H1 (cell line): ENCODE data around the gene ABCA13. TPM values are rescaled to one million over a fixed set of nuclear protein-coding genes. Genes with fewer than 3 reads are reported as not detected.

ENCODE experiments used
- CTCF ChIA-PET: fragments of 300-600 bp; sonication (Branson Sonifier 250); formaldehyde crosslinking; loops from one replicate; lab custom pipeline; 2021; ENCODE audit not compliant: partially characterized antibody; lab: Charles Lee
- POLR2A ChIA-PET: fragments of 300-600 bp; sonication (Branson Sonifier 250); formaldehyde crosslinking; loops from one replicate; lab custom pipeline; 2021; ENCODE audit warnings: inconsistent platforms; ENCODE audit not compliant: partially characterized antibody; lab: Charles Lee
- DNase-seq, 2 experiments: peaks; one replicate each; pipeline versions ENCODE4 v3.0.0 to v3.0.0-alpha.2; 2010 to 2022; ENCODE audit warnings: low spot score in 2 of 2, low read depth in 1 of 2, mixed read lengths in 1 of 2
- FAIRE-seq: peaks from 2 replicates; lab custom pipeline; 2011; peaks lifted over from hg19 to GRCh38; lab: Jason Lieb, UNC
- H2AFZ ChIP-seq: 2 replicates; pipeline ENCODE4 v1.8.1; 2012; ENCODE audit warnings: low read length, inconsistent platforms
- H2AK5ac ChIP-seq: 2 replicates; pipeline ENCODE4 v1.6.1; 2013; ENCODE audit warnings: low read depth, low read length
- H2BK120ac ChIP-seq: replicated peaks from 2 replicates; pipeline ENCODE3; 2013; ENCODE audit warnings: low read depth, low read length, inconsistent platforms
- H2BK12ac ChIP-seq: 2 replicates; pipeline ENCODE4 v1.6.1; 2013; ENCODE audit warnings: low read depth, low read length
- H2BK15ac ChIP-seq: 2 replicates; pipeline ENCODE4 v1.6.1; 2013; ENCODE audit warnings: low read length
- H2BK20ac ChIP-seq: 2 replicates; pipeline ENCODE4 v1.6.1; 2013; ENCODE audit warnings: low read length
- H2BK5ac ChIP-seq: 2 replicates; pipeline ENCODE4 v1.6.1; 2013; ENCODE audit warnings: low read depth, low read length
- H3K14ac ChIP-seq: 2 replicates; pipeline ENCODE4 v1.6.1; 2013; ENCODE audit warnings: inconsistent platforms; ENCODE audit not compliant: insufficient read length
- H3K18ac ChIP-seq: 2 replicates; pipeline ENCODE4 v1.6.1; 2013; ENCODE audit warnings: low read length; ENCODE audit errors: extremely low read depth
- H3K23ac ChIP-seq: 2 replicates; pipeline ENCODE4 v1.6.1; 2013; ENCODE audit warnings: inconsistent platforms; ENCODE audit not compliant: insufficient read length
- H3K23me2 ChIP-seq: 2 replicates; pipeline ENCODE4 v1.6.1; 2013; ENCODE audit warnings: low read depth, low read length
- H3K27ac ChIP-seq: 2 replicates; pipeline ENCODE4 v1.6.1; 2011; ENCODE audit warnings: low read depth, low read length, inconsistent platforms
- H3K27me3 ChIP-seq, 4 experiments: replicated peaks in 1 of 4; 1 replicate in 1 of 4; 2 replicates in 3 of 4; pipeline versions ENCODE4 v1.6.1 to v1.8.1; 2011 to 2013; ENCODE audit warnings: low read length in 3 of 4, mild to moderate bottlenecking in 3 of 4, inconsistent platforms in 2 of 4, mixed read lengths in 2 of 4, moderate library complexity in 1 of 4; ENCODE audit not compliant: control insufficient read depth in 3 of 4, insufficient read depth in 3 of 4; ENCODE audit errors: extremely low read depth in 1 of 4
- H3K36me3 ChIP-seq, 4 experiments: 2 replicates each; pipeline versions ENCODE4 v1.6.1 to v1.8.1; 2011 to 2013; ENCODE audit warnings: mild to moderate bottlenecking in 4 of 4, low read length in 3 of 4, moderate library complexity in 2 of 4, control low read depth in 1 of 4, inconsistent platforms in 1 of 4; ENCODE audit not compliant: insufficient read depth in 4 of 4, control insufficient read depth in 2 of 4
- H3K4ac ChIP-seq: replicated peaks from 2 replicates; pipeline ENCODE3; 2013; ENCODE audit warnings: low read length, low read depth, mixed read lengths, inconsistent platforms; ENCODE audit not compliant: insufficient read length
- H3K4me1 ChIP-seq, 4 experiments: replicated peaks in 1 of 4; 1 replicate in 1 of 4; 2 replicates in 3 of 4; pipeline versions ENCODE4 v1.6.1 to v1.8.1; 2011 to 2013; ENCODE audit warnings: low read length in 3 of 4, inconsistent platforms in 2 of 4, mixed read lengths in 1 of 4; ENCODE audit not compliant: insufficient read depth in 4 of 4, control insufficient read depth in 3 of 4
- H3K4me2 ChIP-seq, 2 experiments: 2 replicates each; pipeline versions ENCODE4 v1.6.1 to v1.8.1; 2011 to 2013; ENCODE audit warnings: low read depth in 2 of 2, low read length in 2 of 2, control low read depth in 1 of 2, inconsistent platforms in 1 of 2, mild to moderate bottlenecking in 1 of 2; ENCODE audit not compliant: insufficient read depth in 1 of 2
- H3K4me3 ChIP-seq, 4 experiments: fragments of 200-600, 300-600 bp in 1 of 4; sonication (generic), shearing (Covaris generic), sonication (Bioruptor Twin) in 1 of 4; 2 replicates each; pipeline versions ENCODE4 v1.5.1 to v1.8.1; 2011 to 2016; ENCODE audit warnings: low read length in 4 of 4, low read depth in 3 of 4, control low read depth in 2 of 4, inconsistent platforms in 2 of 4, mild to moderate bottlenecking in 2 of 4, mixed read lengths in 1 of 4, moderate library complexity in 1 of 4; ENCODE audit not compliant: insufficient read depth in 2 of 4; ENCODE audit errors: extremely low read depth in 1 of 4
- H3K56ac ChIP-seq: replicated peaks from 2 replicates; pipeline ENCODE3; 2013; ENCODE audit warnings: low read depth, mild to moderate bottlenecking, mixed read lengths, low read length, inconsistent platforms; ENCODE audit not compliant: insufficient read length
- H3K79me1 ChIP-seq: 2 replicates; pipeline ENCODE4 v1.6.1; 2013; ENCODE audit warnings: low read depth, low read length, control low read depth
- H3K79me2 ChIP-seq, 2 experiments: 2 replicates each; pipeline versions ENCODE4 v1.6.1 to v1.8.1; 2012 to 2013; ENCODE audit warnings: low read length in 2 of 2, mild to moderate bottlenecking in 2 of 2, inconsistent platforms in 1 of 2; ENCODE audit not compliant: insufficient read depth in 2 of 2, control insufficient read depth in 1 of 2
- H3K9ac ChIP-seq, 4 experiments: replicated peaks in 1 of 4; 1 replicate in 1 of 4; 2 replicates in 3 of 4; pipeline versions ENCODE4 v1.6.1 to v1.8.1; 2011 to 2013; ENCODE audit warnings: low read depth in 3 of 4, low read length in 3 of 4, control low read depth in 2 of 4, mild to moderate bottlenecking in 2 of 4, moderate library complexity in 2 of 4, inconsistent platforms in 1 of 4; ENCODE audit errors: extremely low read depth in 1 of 4
- H3K9me3 ChIP-seq, 2 experiments: 2 replicates each; pipeline versions ENCODE4 v1.6.1 to v1.8.1; 2012 to 2013; ENCODE audit warnings: mild to moderate bottlenecking in 2 of 2, moderate library complexity in 2 of 2, control low read depth in 1 of 2, inconsistent platforms in 1 of 2, low read depth in 1 of 2, low read length in 1 of 2, mixed read lengths in 1 of 2; ENCODE audit not compliant: insufficient read depth in 2 of 2
- H4K20me1 ChIP-seq, 2 experiments: replicated peaks in 1 of 2; 2 replicates each; pipeline versions ENCODE3 to v1.8.1; 2011 to 2013; ENCODE audit warnings: inconsistent platforms in 2 of 2, low read length in 2 of 2, mild to moderate bottlenecking in 1 of 2; ENCODE audit not compliant: insufficient read depth in 2 of 2, control insufficient read depth in 1 of 2
- H4K5ac ChIP-seq: 2 replicates; pipeline ENCODE4 v1.6.1; 2013; ENCODE audit warnings: low read length, low read depth, mixed read lengths, inconsistent platforms; ENCODE audit not compliant: insufficient read length
- H4K8ac ChIP-seq: 2 replicates; pipeline ENCODE4 v1.8.0; 2013; ENCODE audit warnings: mild to moderate bottlenecking, moderate library complexity, low read length, inconsistent platforms; ENCODE audit not compliant: insufficient read depth; ENCODE audit errors: extremely low read depth
- H4K91ac ChIP-seq: replicated peaks from 2 replicates; pipeline ENCODE3; 2013; ENCODE audit warnings: low read length, mixed read lengths, inconsistent platforms; ENCODE audit not compliant: insufficient read length
- ASH2L ChIP-seq: fragments of 200-600, 300-600 bp; sonication (generic); IDR thresholded peaks from one replicate; pipeline ENCODE4 v1.7.1; 2017; ENCODE audit warnings: low read length
- ATF2 ChIP-seq: IDR thresholded peaks from 2 replicates; pipeline ENCODE4 v1.6.1; 2012; ENCODE audit warnings: low read length, inconsistent platforms
- RAD21 ChIP-seq, 2 experiments: IDR thresholded peaks in 1 of 2; conservative IDR thresholded peaks in 1 of 2; 2 replicates each; pipeline ENCODE4 v1.6.1; 2011; ENCODE audit warnings: low read depth in 2 of 2, low read length in 2 of 2, improper control_type of control experiment in 1 of 2, inconsistent platforms in 1 of 2, mild to moderate bottlenecking in 1 of 2, moderate library complexity in 1 of 2
- RFX5 ChIP-seq: IDR thresholded peaks from 2 replicates; pipeline ENCODE4 v1.6.1; 2011; ENCODE audit warnings: low read depth, low read length, improper control_type of control experiment, borderline replicate concordance
- TAF1 ChIP-seq: IDR thresholded peaks from 2 replicates; pipeline ENCODE4 v1.6.1; 2011; ENCODE audit warnings: mild to moderate bottlenecking, low read depth, low read length
- USF2 ChIP-seq: IDR thresholded peaks from 2 replicates; pipeline ENCODE4 v1.6.1; 2011; ENCODE audit warnings: low read length, improper control_type of control experiment
- WGBS, 2 experiments: shearing (Covaris generic) in 1 of 2; methylation state at CpG; one replicate each; pipeline versions ENCODE4 v1.1.6 to v1.1.7; 2013 to 2015; ENCODE audit warnings: low lambda C conversion rate in 2 of 2, mixed read lengths in 2 of 2, inconsistent platforms in 1 of 2, low coverage in 1 of 2, missing lambda C conversion rate in 1 of 2; ENCODE audit not compliant: insufficient replicate concordance in 2 of 2, insufficient coverage in 1 of 2, insufficient read length in 1 of 2; ENCODE audit errors: extremely low coverage in 1 of 2, missing lambda C conversion rate in 1 of 2; 5-methylcytosine and 5-hydroxymethylcytosine counted together
- polyA plus RNA-seq, 7 experiments: library from polyadenylated mRNA; depleted of rRNA in 3 of 7; stranded (reverse) in 5 of 7; unstranded in 2 of 7; fragments of >200 nt in 5 of 7; fragments of 200-250 nt in 2 of 7; gene quantifications; 1 replicate in 5 of 7; 2 replicates in 1 of 7; 4 replicates in 1 of 7; pipeline versions ENCODE4 v1.2.1 to v1.2.3, GENCODE V29; 2011 to 2013; ENCODE audit warnings: missing spikeins in 2 of 7, mixed read lengths in 2 of 7
- total RNA-seq: library from RNA; stranded (reverse); fragmentation: NEBNext Ultra II Directional; extraction: Animal tissue kit (Norgen Biotek cat#: 25700); gene quantifications from 2 replicates; pipeline ENCODE4 v1.2.1, GENCODE V29; 2021

The ABCA13 gene
- total and polyA plus RNA-seq, 2 of the 8 experiments (the other 6 are each of a cell fraction or from before 2014, with no cell fraction given), result 0.07 to 0.09 TPM

GRCh38 chr7:48337781-48338180 lies 166.5 kb downstream of the ABCA13 start:
- H2BK120ac ChIP-seq, result no peak overlapping the region
- FAIRE-seq, result no peak
- no peak overlapping the region for H2BK15ac ChIP-seq
- H2BK12ac ChIP-seq, result no peak overlapping the region
- no peak overlapping the region for H2BK5ac ChIP-seq
- H2BK20ac ChIP-seq, result no peak overlapping the region
- H3K27ac ChIP-seq, result no peak overlapping the region
- WGBS, 2 experiments, result 87% methylated on average over 3 of the region's 3 CpGs; no CpG with 5 or more reads in 1 of the 2 experiments
- no peaks in the 10 kb centered on the region for H3K79me2 ChIP-seq
- H3K23ac ChIP-seq, result no peak overlapping the region
- no peaks in the 10 kb centered on the region for H3K23me2 ChIP-seq
- ChIA-PET POLR2A (no interaction called here), CTCF (interaction anchor here (0.7 to 3.2 kb wide), 20 partner anchors 8 to 1461 kb away, joined by 3 to 16 read pairs (median 5); no protein-coding TSS in a partner anchor)
- no peak overlapping the region for H3K14ac ChIP-seq
- H3K56ac ChIP-seq, result no peak overlapping the region
- H3K4me1 ChIP-seq, result peaks cover 0 to 2% (median 0%) of the 10 kb centered on the region in 4 experiments; a peak in 3 of 7 replicates
- H3K9me3 ChIP-seq, result no peaks in the 10 kb centered on the region
- H4K5ac ChIP-seq, result no peak overlapping the region
- H3K27me3 ChIP-seq, result no peaks in the 10 kb centered on the region
- no peak for DNase-seq
- H3K4me3 ChIP-seq, result no peak overlapping the region
- no peak for TF ChIP-seq ATF2
- no peak for TF ChIP-seq ASH2L
- no peak for TF ChIP-seq USF2
- TF ChIP-seq RFX5, result no peak
- no peak for TF ChIP-seq TAF1
- TF ChIP-seq RAD21 (IDR thresholded peaks at IDR 0.05 in 1 of 2, conservative IDR thresholded peaks at IDR 0.05 in 1 of 2; ENCODE audit: low read depth in 2 of 2, low read length in 2 of 2), result no peak
- H3K4me2 ChIP-seq, result no peak overlapping the region
- H2AK5ac ChIP-seq, result no peak overlapping the region
- H3K18ac ChIP-seq, result no peak overlapping the region
- H3K36me3 ChIP-seq, result no peaks in the 10 kb centered on the region
- H4K20me1 ChIP-seq, result no peaks in the 10 kb centered on the region
- H3K79me1 ChIP-seq, result no peaks in the 10 kb centered on the region
- H4K8ac ChIP-seq, result no peak overlapping the region
- H4K91ac ChIP-seq, result no peak overlapping the region
- H2AFZ ChIP-seq, result no peak overlapping the region
- no peak overlapping the region for H3K9ac ChIP-seq
- no peak overlapping the region for H3K4ac ChIP-seq
